ENCODE results near the gene LRFN5. TPM values are rescaled to one million over a fixed set of nuclear protein-coding genes. Genes with fewer than 3 reads are reported as not detected.

The LRFN5 gene
- total and polyA plus RNA-seq, 2 of the 8 experiments (the other 6 are each of a cell fraction or from before 2014, with no cell fraction given): 0.85 to 4.7 TPM

DNA sequence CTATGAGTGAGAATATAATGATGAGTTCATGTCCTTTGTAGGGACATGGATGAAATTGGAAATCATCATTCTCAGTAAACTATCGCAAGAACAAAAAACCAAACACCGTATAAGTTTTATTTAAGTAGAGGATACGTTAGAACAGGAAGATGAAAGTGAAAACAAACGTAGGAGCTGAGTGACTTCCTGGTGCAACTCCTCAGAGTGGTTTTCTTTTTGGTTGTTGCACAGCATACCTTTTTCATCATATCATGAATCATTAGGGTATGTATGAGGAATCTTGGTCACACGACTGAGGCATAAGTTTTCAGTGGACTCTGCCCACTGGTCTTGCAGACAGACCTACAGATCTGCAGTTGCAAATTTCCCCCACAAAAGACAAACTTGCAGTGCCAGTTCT, 199.0 kb downstream of the LRFN5 start:
- no peak overlapping the region for H3K23ac ChIP-seq (ENCODE audit: insufficient read length)
- H4K8ac ChIP-seq (ENCODE audit: extremely low read depth, insufficient read depth, low read length): no peak overlapping the region
- H3K79me2 ChIP-seq (ENCODE audit: control insufficient read depth in 1 of 2, insufficient read depth in 2 of 2, low read length in 2 of 2): no peaks in the 10 kb centered on the region
- H3K4me1 ChIP-seq (replicated peaks in 1 of 4; ENCODE audit: control insufficient read depth in 3 of 4, insufficient read depth in 4 of 4, low read length in 3 of 4): no peaks in the 10 kb centered on the region
- no peaks in the 10 kb centered on the region for H3K9me3 ChIP-seq (ENCODE audit: insufficient read depth in 2 of 2, low read depth in 1 of 2, low read length in 1 of 2)
- H2BK20ac ChIP-seq (ENCODE audit: low read length): no peak overlapping the region
- H3K14ac ChIP-seq (ENCODE audit: insufficient read length): no peak overlapping the region
- H4K5ac ChIP-seq (ENCODE audit: insufficient read length, low read depth, low read length): no peak overlapping the region
- H3K4ac ChIP-seq (replicated peaks; ENCODE audit: insufficient read length, low read depth, low read length): no peak overlapping the region
- no peaks in the 10 kb centered on the region for H3K79me1 ChIP-seq (ENCODE audit: low read depth, low read length)
- H2AK5ac ChIP-seq (ENCODE audit: low read depth, low read length): no peak overlapping the region
- DNase-seq (ENCODE audit: low read depth in 1 of 2, low spot score in 2 of 2) (no peak), FAIRE-seq (no peak)
- WGBS, 2 experiments (ENCODE audit: extremely low coverage in 1 of 2, insufficient coverage in 1 of 2, insufficient read length in 1 of 2, insufficient replicate concordance in 2 of 2, low coverage in 1 of 2, low lambda C conversion rate in 2 of 2, missing lambda C conversion rate in 1 of 2): 91% methylated on average over 5 of the region's 5 CpGs; no CpG with 5 or more reads in 1 of the 2 experiments
- no peaks in the 10 kb centered on the region for H3K23me2 ChIP-seq (ENCODE audit: low read depth, low read length)
- no peak overlapping the region for H3K4me3 ChIP-seq (ENCODE audit: extremely low read depth in 1 of 4, insufficient read depth in 2 of 4, low read depth in 3 of 4, low read length in 4 of 4)
- H2BK15ac ChIP-seq (ENCODE audit: low read length): no peak overlapping the region
- no peaks in the 10 kb centered on the region for H4K20me1 ChIP-seq (replicated peaks in 1 of 2; ENCODE audit: control insufficient read depth in 1 of 2, insufficient read depth in 2 of 2, low read length in 2 of 2)
- no peaks in the 10 kb centered on the region for H3K36me3 ChIP-seq (ENCODE audit: control insufficient read depth in 2 of 4, insufficient read depth in 4 of 4, low read length in 3 of 4)
- H3K9ac ChIP-seq (replicated peaks in 1 of 4; ENCODE audit: extremely low read depth in 1 of 4, low read depth in 3 of 4, low read length in 3 of 4): no peak overlapping the region
- no peak overlapping the region for H3K56ac ChIP-seq (replicated peaks; ENCODE audit: insufficient read length, low read depth, low read length)
- ChIA-PET POLR2A (ENCODE audit: partially characterized antibody) (no interaction called here), CTCF (ENCODE audit: partially characterized antibody) (no interaction called here)
- no peak overlapping the region for H2BK5ac ChIP-seq (ENCODE audit: low read depth, low read length)
- no peak overlapping the region for H2BK12ac ChIP-seq (ENCODE audit: low read depth, low read length)
- H2BK120ac ChIP-seq (replicated peaks; ENCODE audit: low read depth, low read length): no peak overlapping the region
- no peak overlapping the region for H3K4me2 ChIP-seq (ENCODE audit: insufficient read depth in 1 of 2, low read depth in 2 of 2, low read length in 2 of 2)
- no peak overlapping the region for H3K27ac ChIP-seq (ENCODE audit: low read depth, low read length)
- no peak overlapping the region for H2AFZ ChIP-seq (ENCODE audit: low read length)
- H3K27me3 ChIP-seq (replicated peaks in 1 of 4; ENCODE audit: control insufficient read depth in 3 of 4, extremely low read depth in 1 of 4, insufficient read depth in 3 of 4, low read length in 3 of 4): no peaks in the 10 kb centered on the region
- H4K91ac ChIP-seq (replicated peaks; ENCODE audit: insufficient read length, low read length): no peak overlapping the region
- no peak for TF ChIP-seq SAP30 (IDR thresholded peaks at IDR 0.05; ENCODE audit: insufficient read depth, insufficient replicate concordance, low read length)
- no peak for TF ChIP-seq SP4 (IDR thresholded peaks at IDR 0.05; ENCODE audit: low read length)
- no peak for TF ChIP-seq SIN3A (conservative IDR thresholded peaks at IDR 0.05 in 1 of 2, IDR thresholded peaks at IDR 0.05 in 1 of 2; ENCODE audit: low read depth in 1 of 2, low read length in 2 of 2)
- TF ChIP-seq MAX (IDR thresholded peaks at IDR 0.05): no peak
- TF ChIP-seq TAF1 (IDR thresholded peaks at IDR 0.05; ENCODE audit: low read depth, low read length): no peak
- no peak for TF ChIP-seq TEAD4 (IDR thresholded peaks at IDR 0.05; ENCODE audit: low read depth, low read length)
- no peak for TF ChIP-seq SIX5 (IDR thresholded peaks at IDR 0.05; ENCODE audit: low read depth, low read length)
- no peak for TF ChIP-seq BRCA1 (IDR thresholded peaks at IDR 0.05; ENCODE audit: low read depth, low read length)
- TF ChIP-seq JUN (IDR thresholded peaks at IDR 0.05; ENCODE audit: low read depth, low read length): no peak
- no peak for TF ChIP-seq SP2 (IDR thresholded peaks at IDR 0.05; ENCODE audit: low read length)
- TF ChIP-seq SP1 (IDR thresholded peaks at IDR 0.05; ENCODE audit: low read depth, low read length): no peak
- no peak for TF ChIP-seq BACH1 (IDR thresholded peaks at IDR 0.05; ENCODE audit: low read length)
- TF ChIP-seq KDM5A (IDR thresholded peaks at IDR 0.05; ENCODE audit: low read length): no peak
- TF ChIP-seq KDM1A (IDR thresholded peaks at IDR 0.05; ENCODE audit: borderline replicate concordance, low read length): no peak
- TF ChIP-seq ATF3 (IDR thresholded peaks at IDR 0.05; ENCODE audit: insufficient read depth, low read depth, low read length): no peak
- no peak overlapping the region for H3K18ac ChIP-seq (ENCODE audit: extremely low read depth, low read length)

Measured in H1 (cell line).